Caki2 (cell line): ENCODE results near the gene BCL10. TPM values are rescaled to one million over a fixed set of nuclear protein-coding genes. Genes with fewer than 3 reads are reported as not detected.

ENCODE experiments used
- DNase-seq: peaks from one replicate; pipeline ENCODE4 v3.0.0-alpha.2; 2015; ENCODE audit warnings: low read depth
- in situ Hi-C: cut with HindIII; loops from 2 replicates; pipeline ENCODE4 v1.10.0; 2016; ENCODE audit warnings: low sequenced_read_pairs, low pct_unique_long_range_greater_than_20kb, mixed read lengths
- total RNA-seq: library from RNA; depleted of rRNA; stranded (reverse); fragments of >200 nt; shearing (Covaris generic); gene quantifications from 2 replicates; pipeline ENCODE4 v1.2.3, GENCODE V29; 2014; ENCODE audit warnings: low replicate concordance; rRNA removed

The BCL10 gene
- total RNA-seq, 1 experiment from 2014 or later, result 11.3 TPM

GRCh38 chr1:85240643-85241042 is 35.8 kb downstream of the BCL10 start:
- in situ Hi-C loops, result no loop called here
- DNase-seq, result no peak

GRCh38 chr1:85240174-85240601 is 36.2 kb downstream of the BCL10 start:
- no peak for DNase-seq
- in situ Hi-C loops, result no loop called here

- in situ Hi-C loops, result no loop called here
- DNase-seq, result no peak
These were observed 38.8 kb downstream of the BCL10 start for GRCh38 chr1:85237613-85238012.

GRCh38 chr1:85230305-85230977 is 46.0 kb downstream of the BCL10 start:
- DNase-seq, result no peak
- in situ Hi-C loops, result no loop called here

GRCh38 chr1:85229574-85230097 is 46.8 kb downstream of the BCL10 start:
- in situ Hi-C loops, result no loop called here

GRCh38 chr1:85228972-85229371 is 47.5 kb downstream of the BCL10 start:
- DNase-seq, result no peak
- in situ Hi-C loops, result no loop called here

More at GRCh38 chr1:85229574-85230097, 46.8 kb downstream of the BCL10 start:
- no peak for DNase-seq

GRCh38 chr1:85225624-85226380 is 50.6 kb downstream of the BCL10 start:
- DNase-seq, result no peak

GRCh38 chr1:85224734-85225623 is 51.5 kb downstream of the BCL10 start:
- no peak for DNase-seq
- in situ Hi-C loops, result no loop called here

More at GRCh38 chr1:85225624-85226380, 50.6 kb downstream of the BCL10 start:
- in situ Hi-C loops, result no loop called here

GRCh38 chr1:85224295-85224694 is 52.1 kb downstream of the BCL10 start:
- no peak for DNase-seq
- in situ Hi-C loops, result no loop called here

- in situ Hi-C loops, result no loop called here
- DNase-seq, result no peak
These were observed 53.1 kb downstream of the BCL10 start for GRCh38 chr1:85223334-85223733.

- DNase-seq, result no peak
- in situ Hi-C loops, result no loop called here
These were observed 55.7 kb downstream of the BCL10 start for GRCh38 chr1:85220756-85221201.

- in situ Hi-C loops, result no loop called here
- DNase-seq, result no peak
These were observed 56.4 kb downstream of the BCL10 start for GRCh38 chr1:85219853-85220610.

GRCh38 chr1:85216697-85217096 is 59.7 kb downstream of the BCL10 start:
- DNase-seq, result no peak
- in situ Hi-C loops, result no loop called here

Other genes starting within 250 kb of the BCL10 start
- gene MCOLN3, start 228.1 kb downstream of the BCL10 start, total RNA-seq, result 0.46 and 1.0 TPM in 2 replicates
- gene SYDE2, start 75.6 kb downstream of the BCL10 start, total RNA-seq, result 1.8 and 2.1 TPM in 2 replicates
- gene C1orf52, start 17.0 kb downstream of the BCL10 start, total RNA-seq, result 8.0 and 32.7 TPM in 2 replicates
- gene DDAH1, start 188.5 kb upstream of the BCL10 start, total RNA-seq, result 11.8 and 16.9 TPM in 2 replicates